SK-N-SH (cell line): ENCODE data around the gene CELF2. TPM values are rescaled to one million over a fixed set of nuclear protein-coding genes. Genes with fewer than 3 reads are reported as not detected.

Source experiments
- CTCF ChIA-PET: fragments of 300-600, 350-600 bp; formaldehyde crosslinking; extraction: SDS; loops from one replicate; lab custom pipeline; 2021; lab: Yijun Ruan, JAX
- POLR2A ChIA-PET: fragments of 350-600 bp; sonication (Branson Sonifier 250); formaldehyde crosslinking; extraction: SDS; loops from one replicate; lab custom pipeline; 2020; ENCODE audit warnings: antibody characterized with exemption, inconsistent platforms; lab: Yijun Ruan, JAX
- DNase-seq: peaks from one replicate; pipeline ENCODE4 v3.0.0; 2012
- H2AFZ ChIP-seq: fragments of 200-600 bp; sonication (generic); 2 replicates; pipeline ENCODE4 v1.8.1; 2016; ENCODE audit warnings: antibody characterized with exemption, mild to moderate bottlenecking, low read depth
- H3F3A ChIP-seq: fragments of 200-600 bp; sonication (generic); replicated peaks from 2 replicates; pipeline ENCODE3; 2016; ENCODE audit warnings: antibody characterized with exemption, mild to moderate bottlenecking; ENCODE audit not compliant: insufficient read depth
- H3K27ac ChIP-seq, 2 experiments: fragments of 200-500 bp in 1 of 2; fragments of 200-600 bp in 1 of 2; sonication (Bioruptor generic) in 1 of 2; sonication (generic), shearing (Covaris generic) in 1 of 2; 2 replicates each; pipeline versions ENCODE4 v1.5.1 to v1.6.1; 2014 to 2016; ENCODE audit warnings: low read depth in 2 of 2, inconsistent platforms in 1 of 2, low read length in 1 of 2, mild to moderate bottlenecking in 1 of 2, mixed read lengths in 1 of 2
- H3K27me3 ChIP-seq: fragments of 200-600 bp; sonication (generic), shearing (Covaris generic); 2 replicates; pipeline ENCODE4 v1.6.1; 2016; ENCODE audit warnings: mixed run types; ENCODE audit not compliant: insufficient read depth
- H3K36me3 ChIP-seq, 2 experiments: fragments of 200-500 bp in 1 of 2; fragments of 200-600 bp in 1 of 2; sonication (Bioruptor generic) in 1 of 2; sonication (generic) in 1 of 2; replicated peaks in 1 of 2; 2 replicates each; pipeline versions ENCODE3 to v1.5.1; 2014 to 2016; ENCODE audit warnings: low read length in 1 of 2, mild to moderate bottlenecking in 1 of 2; ENCODE audit not compliant: insufficient read depth in 2 of 2, control insufficient read depth in 1 of 2
- H3K4me1 ChIP-seq, 2 experiments: fragments of 200-500 bp in 1 of 2; fragments of 200-600 bp in 1 of 2; sonication (Bioruptor generic) in 1 of 2; sonication (generic), shearing (Covaris generic) in 1 of 2; 2 replicates each; pipeline versions ENCODE4 v1.5.1 to v1.6.1; 2014 to 2016; ENCODE audit warnings: low read depth in 1 of 2, low read length in 1 of 2, mixed run types in 1 of 2; ENCODE audit not compliant: insufficient read depth in 2 of 2, control insufficient read depth in 1 of 2
- H3K4me2 ChIP-seq: fragments of 200-600 bp; sonication (generic), shearing (Covaris generic); 2 replicates; pipeline ENCODE4 v1.6.1; 2017; ENCODE audit warnings: mixed run types
- H3K4me3 ChIP-seq, 2 experiments: fragments of 200-500 bp in 1 of 2; fragments of 200-600 bp in 1 of 2; sonication (Bioruptor generic) in 1 of 2; sonication (generic), shearing (Covaris generic) in 1 of 2; 2 replicates each; pipeline versions ENCODE4 v1.5.1 to v1.8.1; 2014 to 2016; ENCODE audit warnings: low read depth in 2 of 2, inconsistent platforms in 1 of 2, low read length in 1 of 2, mild to moderate bottlenecking in 1 of 2, mixed read lengths in 1 of 2, moderate library complexity in 1 of 2
- H3K79me2 ChIP-seq: fragments of 200-600 bp; sonication (generic); 2 replicates; pipeline ENCODE4 v1.8.1; 2017; ENCODE audit warnings: mild to moderate bottlenecking; ENCODE audit not compliant: insufficient read depth
- H3K9ac ChIP-seq: fragments of 200-600 bp; sonication (generic); 2 replicates; pipeline ENCODE4 v1.6.1; 2017; ENCODE audit warnings: mixed run types
- H3K9me2 ChIP-seq: fragments of 200-600 bp; sonication (generic); 2 replicates; pipeline ENCODE4 v1.6.1; 2017; ENCODE audit warnings: mixed run types
- H3K9me3 ChIP-seq: fragments of 200-600 bp; sonication (generic); 2 replicates; pipeline ENCODE4 v1.6.1; 2017; ENCODE audit warnings: mixed run types, mild to moderate bottlenecking, moderate library complexity
- H4K20me1 ChIP-seq: fragments of 200-600 bp; sonication (generic); 2 replicates; pipeline ENCODE4 v1.6.1; 2017; ENCODE audit warnings: mild to moderate bottlenecking, mixed run types; ENCODE audit not compliant: insufficient read depth
- CHD2 ChIP-seq: fragments of 150-350 bp; IDR thresholded peaks from 2 replicates; pipeline ENCODE4 v1.6.1; 2018; ENCODE audit warnings: low read length; ENCODE audit not compliant: partially characterized antibody
- CTCF ChIP-seq: fragments of 200-600 bp; sonication (generic); IDR thresholded peaks from 2 replicates; pipeline ENCODE4 v1.6.1; 2017; ENCODE audit warnings: antibody characterized with exemption, mild to moderate bottlenecking, moderate library complexity
- ELF1 ChIP-seq: IDR thresholded peaks from 2 replicates; pipeline ENCODE4 v1.4.0; 2012
- EP300 ChIP-seq, 2 experiments: IDR thresholded peaks; 2 replicates each; pipeline versions ENCODE4 v1.4.0 to v1.6.1; 2012; ENCODE audit warnings: borderline replicate concordance in 1 of 2, low read depth in 1 of 2, low read length in 1 of 2
- EZH2phosphoT487 ChIP-seq: fragments of 200-600 bp; sonication (generic); IDR thresholded peaks from 2 replicates; pipeline ENCODE4 v1.6.1; 2017; ENCODE audit warnings: low read depth, mixed run types, mild to moderate bottlenecking, antibody characterized with exemption, moderate library complexity, borderline replicate concordance
- FOSL2 ChIP-seq: IDR thresholded peaks from 2 replicates; pipeline ENCODE4 v1.4.0; 2012; ENCODE audit warnings: low read depth, mild to moderate bottlenecking, moderate library complexity, borderline replicate concordance
- FOXJ3 ChIP-seq: sonication (generic); formaldehyde crosslinking; IDR thresholded peaks from 2 replicates; pipeline ENCODE4 v1.5.1; 2020; ENCODE audit warnings: mild to moderate bottlenecking, missing genetic modification reagents
- FOXM1 ChIP-seq: IDR thresholded peaks from 2 replicates; pipeline ENCODE4 v1.4.0; 2012; ENCODE audit warnings: low read depth, mild to moderate bottlenecking
- GABPA ChIP-seq: IDR thresholded peaks from 2 replicates; pipeline ENCODE4 v1.4.0; 2012; ENCODE audit warnings: low read depth, mild to moderate bottlenecking
- JUND ChIP-seq: IDR thresholded peaks from 2 replicates; pipeline ENCODE4 v1.4.0; 2012
- MAX ChIP-seq: IDR thresholded peaks from 2 replicates; pipeline ENCODE4 v1.4.0; 2012; ENCODE audit warnings: low read depth
- MEF2A ChIP-seq: IDR thresholded peaks from 2 replicates; pipeline ENCODE4 v1.4.0; 2012; ENCODE audit warnings: low read depth, borderline replicate concordance
- MXI1 ChIP-seq: IDR thresholded peaks from 2 replicates; pipeline ENCODE4 v1.6.1; 2012; ENCODE audit warnings: mild to moderate bottlenecking, low read depth, low read length, improper control_type of control experiment
- NFIC ChIP-seq: IDR thresholded peaks from 2 replicates; pipeline ENCODE4 v1.4.0; 2012; ENCODE audit warnings: borderline replicate concordance
- POLR2AphosphoS5 ChIP-seq: IDR thresholded peaks from 2 replicates; pipeline ENCODE4 v1.6.1; 2012; ENCODE audit warnings: low read depth, low read length
- RAD21 ChIP-seq: IDR thresholded peaks from 2 replicates; pipeline ENCODE4 v1.6.1; 2012; ENCODE audit warnings: mild to moderate bottlenecking, low read length
- TCF12 ChIP-seq: IDR thresholded peaks from 2 replicates; pipeline ENCODE4 v1.4.0; 2012
- TEAD4 ChIP-seq: IDR thresholded peaks from 2 replicates; pipeline ENCODE4 v1.4.0; 2012; ENCODE audit warnings: mild to moderate bottlenecking, borderline replicate concordance; ENCODE audit not compliant: insufficient read depth
- USF2 ChIP-seq: fragments of 150-350 bp; IDR thresholded peaks from 2 replicates; pipeline ENCODE4 v1.6.1; 2017; ENCODE audit warnings: antibody characterized with exemption, low read length, low read depth, borderline replicate concordance
- ZBTB33 ChIP-seq: IDR thresholded peaks from 2 replicates; pipeline ENCODE4 v1.4.0; 2012; ENCODE audit warnings: low read depth, borderline replicate concordance
- WGBS: methylation state at CpG from one replicate; pipeline ENCODE4 v1.1.6; 2017; ENCODE audit warnings: low lambda C conversion rate; 5-methylcytosine and 5-hydroxymethylcytosine counted together
- polyA plus RNA-seq, 3 experiments: library from polyadenylated mRNA; depleted of rRNA; stranded (reverse); fragments of >200 nt; gene quantifications; 2 replicates each; pipeline ENCODE4 v1.2.3, GENCODE V29; 2012
- TF ChIP-seq, protein P1 (sequence below): fragments of 150-350 bp; IDR thresholded peaks from 2 replicates; pipeline ENCODE4 v1.6.1; 2016; ENCODE audit warnings: mild to moderate bottlenecking, low read depth, low read length

The CELF2 gene
- polyA plus RNA-seq, 1 of the 3 experiments (the other 2 are of a cell fraction) = 0.03 TPM

DNA sequence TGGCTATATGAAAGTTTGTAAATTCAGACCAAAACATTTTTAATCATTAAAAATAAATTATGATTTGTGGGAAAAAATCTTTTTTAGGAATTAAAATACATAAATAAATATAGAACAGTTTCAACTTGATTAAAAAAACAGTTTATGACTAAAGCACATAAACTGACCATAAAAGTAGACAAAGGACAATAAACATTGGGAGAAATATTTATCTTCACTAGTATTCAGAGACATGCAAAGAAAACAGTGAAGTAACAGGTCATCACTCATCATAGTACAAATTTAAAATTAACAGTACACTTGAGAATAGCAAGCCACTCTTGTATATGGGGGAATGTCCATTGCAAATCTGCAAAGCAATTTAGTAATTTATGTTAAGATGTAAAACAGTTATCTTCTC, 28.0 kb upstream of the CELF2 start:
- H3K27ac ChIP-seq = no peak overlapping the region
- no peak for DNase-seq
- H4K20me1 ChIP-seq = no peaks in the 10 kb centered on the region
- no peaks in the 10 kb centered on the region for H3F3A ChIP-seq
- no peaks in the 10 kb centered on the region for H3K9me3 ChIP-seq
- H3K9me2 ChIP-seq = no peaks in the 10 kb centered on the region
- H3K27me3 ChIP-seq = no peaks in the 10 kb centered on the region
- ChIA-PET POLR2A (no interaction called here), CTCF (no interaction called here)
- TF ChIP-seq MXI1 (no peak), TCF12 (no peak), CTCF (no peak), FOSL2 (no peak), USF2 (no peak), RAD21 (no peak), POLR2AphosphoS5 (no peak), CHD2 (no peak), JUND (no peak), ZBTB33 (no peak), ELF1 (no peak), GABPA (no peak), EZH2phosphoT487 (no peak)
- TF ChIP-seq, protein P1, sequence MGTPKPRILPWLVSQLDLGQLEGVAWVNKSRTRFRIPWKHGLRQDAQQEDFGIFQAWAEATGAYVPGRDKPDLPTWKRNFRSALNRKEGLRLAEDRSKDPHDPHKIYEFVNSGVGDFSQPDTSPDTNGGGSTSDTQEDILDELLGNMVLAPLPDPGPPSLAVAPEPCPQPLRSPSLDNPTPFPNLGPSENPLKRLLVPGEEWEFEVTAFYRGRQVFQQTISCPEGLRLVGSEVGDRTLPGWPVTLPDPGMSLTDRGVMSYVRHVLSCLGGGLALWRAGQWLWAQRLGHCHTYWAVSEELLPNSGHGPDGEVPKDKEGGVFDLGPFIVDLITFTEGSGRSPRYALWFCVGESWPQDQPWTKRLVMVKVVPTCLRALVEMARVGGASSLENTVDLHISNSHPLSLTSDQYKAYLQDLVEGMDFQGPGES = no peak
- no peaks in the 10 kb centered on the region for H3K4me1 ChIP-seq
- no peaks in the 10 kb centered on the region for H3K36me3 ChIP-seq
- no peak overlapping the region for H3K4me3 ChIP-seq
- H3K9ac ChIP-seq = no peak overlapping the region
- no peak overlapping the region for H2AFZ ChIP-seq
- no peaks in the 10 kb centered on the region for H3K79me2 ChIP-seq
- H3K4me2 ChIP-seq = no peak overlapping the region

DNA sequence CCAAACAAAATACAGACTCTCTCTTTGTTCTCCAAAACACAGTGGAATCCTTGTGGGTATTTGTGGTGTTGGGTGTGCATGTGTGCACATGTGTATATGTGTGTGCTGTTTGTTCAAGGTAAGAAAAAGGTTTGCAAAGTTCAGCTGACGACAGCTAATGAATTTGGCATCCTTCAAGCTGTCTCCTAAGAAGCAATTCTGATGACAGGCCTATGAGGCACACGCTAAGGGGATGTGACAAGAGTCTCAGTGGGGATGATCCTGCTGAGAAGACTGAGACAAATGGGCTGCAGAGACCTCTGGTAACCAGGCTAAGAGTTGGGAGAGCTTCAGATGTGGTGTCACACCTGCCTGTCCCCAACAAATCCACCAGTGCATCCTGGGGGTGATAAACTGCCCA, 26.5 kb upstream of the CELF2 start:
- 9% methylated on average over 2 of the region's 2 CpGs for WGBS

More for the DNA sequence above, 26.5 kb upstream of the CELF2 start:
- Histone ChIP-seq H3K9me3 (no peaks in the 10 kb centered on the region), H3K36me3 (no peaks in the 10 kb centered on the region), H2AFZ (no peak overlapping the region), H3K27me3 (no peaks in the 10 kb centered on the region), H3K4me2 (no peak overlapping the region), H3K27ac (no peak overlapping the region), H3K4me3 (no peak overlapping the region), H3K9me2 (no peaks in the 10 kb centered on the region), H3F3A (no peaks in the 10 kb centered on the region), H3K9ac (no peak overlapping the region), H3K4me1 (no peaks in the 10 kb centered on the region), H4K20me1 (no peaks in the 10 kb centered on the region), H3K79me2 (no peaks in the 10 kb centered on the region)
- DNase-seq = no peak
- TF ChIP-seq RAD21 = no peak
- TF ChIP-seq NFIC = no peak
- TF ChIP-seq TEAD4 = no peak
- no peak for TF ChIP-seq USF2
- no peak for TF ChIP-seq POLR2AphosphoS5
- no peak for TF ChIP-seq FOXJ3 (CRISPR knock-in tag)
- TF ChIP-seq MEF2A = no peak
- TF ChIP-seq JUND = no peak
- no peak for TF ChIP-seq ELF1
- TF ChIP-seq EP300 (IDR thresholded peaks at IDR 0.05; ENCODE audit: borderline replicate concordance in 1 of 2, low read depth in 1 of 2, low read length in 1 of 2) = no peak
- no peak for TF ChIP-seq MAX
- TF ChIP-seq, protein P1 = no peak
- TF ChIP-seq FOXM1 = no peak
- CTCF ChIA-PET = no interaction called here
- POLR2A ChIA-PET = no interaction called here
